ENCODE data around the gene IRF7.

Gene IRF7

GRCh38 chr11:565921-566509 lies 49.7 kb downstream of the IRF7 start:
- H3K4me1 Mint-ChIP-seq: peaks cover 13% of the 10 kb centered on the region
- DNase-seq: no peak
- H3K36me3 Mint-ChIP-seq (ENCODE audit: low read depth): no peaks in the 10 kb centered on the region
- no peak overlapping the region for H3K4me3 Mint-ChIP-seq
- no peaks in the 10 kb centered on the region for H3K9me3 Mint-ChIP-seq
- H3K27me3 Mint-ChIP-seq: no peaks in the 10 kb centered on the region
- no peak overlapping the region for H3K27ac Mint-ChIP-seq
- no peak for ATAC-seq

DNA sequence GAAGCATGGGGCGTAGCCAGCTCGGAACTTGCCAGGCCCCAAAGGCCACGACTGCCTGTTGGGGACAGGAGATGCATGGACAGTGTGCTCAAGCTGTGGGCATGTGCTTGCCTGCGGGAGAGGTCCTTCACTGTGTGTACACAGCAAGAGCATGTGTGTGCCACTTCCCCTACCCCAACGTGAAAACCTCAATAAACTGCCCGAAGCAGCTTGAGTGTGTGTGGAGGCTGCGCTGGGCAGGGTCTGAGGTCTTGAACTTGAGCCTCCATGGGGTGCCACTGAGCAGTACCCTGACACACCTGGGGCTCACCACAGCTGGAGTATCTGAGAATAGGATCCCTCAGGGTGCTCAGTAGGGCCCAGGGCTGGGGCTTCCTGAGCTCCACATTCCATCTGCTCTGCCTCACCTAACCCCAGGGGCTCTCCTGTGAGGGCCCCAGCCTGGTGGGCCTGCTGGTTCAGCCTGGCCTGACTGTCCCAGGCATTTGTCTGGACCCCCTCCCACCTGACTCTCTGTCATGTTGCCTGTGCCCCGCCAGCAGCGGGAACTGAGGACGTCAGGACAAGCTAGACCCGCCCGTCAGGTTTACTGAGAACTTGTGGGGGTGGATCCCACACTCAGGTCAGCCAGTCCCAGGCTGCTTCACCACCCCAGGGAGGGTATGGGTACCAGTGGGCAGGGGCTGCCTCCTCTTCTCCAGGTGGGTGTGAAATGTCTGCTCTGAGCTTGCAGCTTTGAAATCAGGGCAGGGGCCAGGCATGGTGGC lies 51.8 kb downstream of the IRF7 start:
- Mint-ChIP-seq H3K4me1 (peaks cover 13% of the 10 kb centered on the region), H3K36me3 (ENCODE audit: low read depth) (no peaks in the 10 kb centered on the region), H3K27me3 (no peaks in the 10 kb centered on the region), H3K27ac (no peak overlapping the region), H3K9me3 (no peaks in the 10 kb centered on the region), H3K4me3 (no peak overlapping the region)
- no peak for DNase-seq
- ATAC-seq: no peak

GRCh38 chr11:563066-563811 lies 52.5 kb downstream of the IRF7 start:
- Mint-ChIP-seq H3K9me3 (no peaks in the 10 kb centered on the region), H3K36me3 (ENCODE audit: low read depth) (no peaks in the 10 kb centered on the region), H3K4me3 (no peak overlapping the region), H3K4me1 (peaks cover 13% of the 10 kb centered on the region), H3K27ac (no peak overlapping the region), H3K27me3 (no peaks in the 10 kb centered on the region)
- ATAC-seq (no peak), DNase-seq (no peak)
